Left lung (tissue), 10 donors: ENCODE results near the gene SPIN3. TPM values are rescaled to one million over a fixed set of nuclear protein-coding genes. Genes with fewer than 3 reads are reported as not detected.
"Not testable (repeated sequence)": the region's sequence is repeated elsewhere in the genome, so short reads cannot be mapped to it uniquely, and the experiment has no call there.

Experiments used
- ATAC-seq: fragments of 200-7000 bp; cut with Tn5 transposase; one replicate; pipeline ENCODE4 v1.9.1; 2020; ENCODE audit warnings: moderate library complexity
- DNase-seq, 4 donors: peaks; one replicate each; pipeline ENCODE4 v3.0.0-alpha.2; 2013 to 2020
- H3K27ac ChIP-seq, 2 donors: fragments of 200-600 bp; sonication (generic) in 1 of 2; one replicate each; pipeline versions ENCODE4 v1.5.0 to v1.8.0; 2020 to 2021
- H3K27me3 ChIP-seq, 2 donors: fragments of 200-600 bp; sonication (generic) in 1 of 2; one replicate each; pipeline versions ENCODE4 v1.5.0 to v1.8.0; 2020 to 2021
- H3K36me3 ChIP-seq, 2 donors: fragments of 200-600 bp; sonication (generic) in 1 of 2; one replicate each; pipeline versions ENCODE4 v1.5.0 to v1.8.0; 2020 to 2021
- H3K4me1 ChIP-seq, 2 donors: fragments of 200-600 bp; one replicate each; pipeline ENCODE4 v1.8.0; 2021
- H3K4me3 ChIP-seq, 2 donors: fragments of 200-600 bp; sonication (generic) in 1 of 2; one replicate each; pipeline versions ENCODE4 v1.5.0 to v1.8.0; 2020 to 2021; ENCODE audit warnings: mild to moderate bottlenecking in 1 of 2
- H3K9me3 ChIP-seq, 2 donors: fragments of 200-600 bp; sonication (generic) in 1 of 2; one replicate each; pipeline versions ENCODE4 v1.5.0 to v1.8.0; 2020 to 2021
- CTCF ChIP-seq, 2 donors: fragments of 200-600 bp; sonication (generic) in 1 of 2; IDR thresholded peaks; one replicate each; pipeline versions ENCODE4 v1.5.0 to v1.8.0; 2021; ENCODE audit warnings: antibody characterized with exemption in 2 of 2
- intact Hi-C, 2 donors: fragments of 100-400 bp; cut with DNase I; formaldehyde crosslinking; loops; one replicate each; pipeline versions ENCODE4 v1.11.2 to v1.14.2; 2022
- polyA plus RNA-seq, 6 donors: library from polyadenylated mRNA; unstranded; fragments of 120-200 nt; gene quantifications; one replicate each; pipeline ENCODE4 v1.2.1, GENCODE V29; 2013; ENCODE audit not compliant: insufficient read length in 6 of 6
- total RNA-seq, 2 donors: library from RNA; stranded (reverse); fragmentation: NEBNext Ultra II Directional; extraction: Animal tissue kit (Norgen Biotek cat#: 25700); gene quantifications; one replicate each; pipeline ENCODE4 v1.2.1, GENCODE V29; 2021
- donor health status: DM: no; HTN: yes; CAD: no.
- donor health status: DM: no; HTN: no; CAD: no.

Gene SPIN3
- total and polyA plus RNA-seq, 8 donors, result 10.0 to 32.7 (median 27.3) TPM

GRCh38 chrX:56969559-56969958, 25.8 kb downstream of the SPIN3 start:
- DNase-seq (no peak), ATAC-seq (no peak)
- Histone ChIP-seq H3K27ac (no peak overlapping the region), H3K36me3 (no peaks in the 10 kb centered on the region), H3K4me3 (no peak overlapping the region), H3K27me3 (no peaks in the 10 kb centered on the region), H3K9me3 (no peaks in the 10 kb centered on the region), H3K4me1 (no peaks in the 10 kb centered on the region)
- intact Hi-C loops, result no loop called here
- TF ChIP-seq CTCF (IDR thresholded peaks at IDR 0.05), result no peak

GRCh38 chrX:56968980-56969379, 26.4 kb downstream of the SPIN3 start:
- H3K27me3 ChIP-seq, result no peaks in the 10 kb centered on the region

GRCh38 chrX:56963377-56963776, 32.0 kb downstream of the SPIN3 start:
- ATAC-seq (no peak), DNase-seq (no peak)
- no peak for TF ChIP-seq CTCF (IDR thresholded peaks at IDR 0.05)
- Histone ChIP-seq H3K4me3 (no peak overlapping the region), H3K36me3 (no peaks in the 10 kb centered on the region), H3K27ac (no peak overlapping the region), H3K9me3 (no peaks in the 10 kb centered on the region), H3K4me1 (no peaks in the 10 kb centered on the region), H3K27me3 (no peaks in the 10 kb centered on the region)
- intact Hi-C loops, result no loop called here

More at GRCh38 chrX:56968980-56969379, 26.4 kb downstream of the SPIN3 start:
- DNase-seq (no peak), ATAC-seq (no peak)
- Histone ChIP-seq H3K9me3 (no peaks in the 10 kb centered on the region), H3K27ac (no peak overlapping the region), H3K4me3 (no peak overlapping the region), H3K36me3 (no peaks in the 10 kb centered on the region), H3K4me1 (no peaks in the 10 kb centered on the region)
- intact Hi-C loops, result no loop called here
- TF ChIP-seq CTCF (IDR thresholded peaks at IDR 0.05), result no peak

GRCh38 chrX:56947699-56948098, 47.6 kb downstream of the SPIN3 start:
- Histone ChIP-seq H3K27ac (no peak overlapping the region), H3K27me3 (no peaks in the 10 kb centered on the region), H3K9me3 (peaks cover 0 to 3% of the 10 kb centered on the region in 2 donors), H3K36me3 (no peaks in the 10 kb centered on the region), H3K4me1 (no peaks in the 10 kb centered on the region), H3K4me3 (no peak overlapping the region)
- DNase-seq (no peak), ATAC-seq (no peak)
- TF ChIP-seq CTCF (IDR thresholded peaks at IDR 0.05), result no peak
- intact Hi-C loops, result no loop called here

GRCh38 chrX:56946201-56946600, 49.1 kb downstream of the SPIN3 start:
- ATAC-seq, H3K4me1 ChIP-seq, H3K9me3 ChIP-seq, DNase-seq, H3K36me3 ChIP-seq, H3K4me3 ChIP-seq, H3K27ac ChIP-seq, intact Hi-C loops, H3K27me3 ChIP-seq: not testable (repeated sequence)

GRCh38 chrX:56945226-56945625, 50.1 kb downstream of the SPIN3 start:
- H3K9me3 ChIP-seq, H3K27ac ChIP-seq, intact Hi-C loops, DNase-seq, H3K4me3 ChIP-seq, H3K4me1 ChIP-seq, H3K27me3 ChIP-seq, ATAC-seq, H3K36me3 ChIP-seq: not testable (repeated sequence)
